ENCODE results near the gene SYT10. TPM values are rescaled to one million over a fixed set of nuclear protein-coding genes. Genes with fewer than 3 reads are reported as not detected.

Gene SYT10
- total RNA-seq, 3 donors from 2014 or later: 0.14 to 2.0 (median 0.34) TPM

GRCh38 chr12:33476058-33476457 lies 36.4 kb upstream of the SYT10 start:
- ATAC-seq (no peak), DNase-seq (no peak)
- Histone ChIP-seq H3K4me3 (no peak overlapping the region), H3K9me3 (no peaks in the 10 kb centered on the region), H3K4me1 (ENCODE audit: low read depth) (no peaks in the 10 kb centered on the region), H3K36me3 (ENCODE audit: low read depth) (no peaks in the 10 kb centered on the region)
- intact Hi-C loops (cut with DNase I, micrococcal nuclease): no loop called here
- no peak for TF ChIP-seq CTCF (IDR thresholded peaks at IDR 0.05)

- ATAC-seq (no peak), DNase-seq (no peak)
- no peaks in the 10 kb centered on the region for H3K4me1 ChIP-seq (ENCODE audit: low read depth)
- no peaks in the 10 kb centered on the region for H3K36me3 ChIP-seq (ENCODE audit: low read depth)
- no peak for TF ChIP-seq CTCF (IDR thresholded peaks at IDR 0.05)
- intact Hi-C loops (cut with DNase I, micrococcal nuclease): no loop called here
- no peaks in the 10 kb centered on the region for H3K9me3 ChIP-seq
- no peak overlapping the region for H3K4me3 ChIP-seq
Measured at GRCh38 chr12:33472299-33472698, 32.7 kb upstream of the SYT10 start.

- Histone ChIP-seq H3K9me3 (no peaks in the 10 kb centered on the region), H3K4me1 (ENCODE audit: low read depth) (no peaks in the 10 kb centered on the region), H3K36me3 (ENCODE audit: low read depth) (no peaks in the 10 kb centered on the region), H3K4me3 (no peak overlapping the region)
- TF ChIP-seq CTCF (IDR thresholded peaks at IDR 0.05): no peak
- no peak for DNase-seq
- intact Hi-C loops (cut with DNase I, micrococcal nuclease): no loop called here
- no peak for ATAC-seq
Measured at GRCh38 chr12:33455096-33455495, 15.5 kb upstream of the SYT10 start.

- H3K4me1 ChIP-seq (ENCODE audit: low read depth): no peaks in the 10 kb centered on the region
- no peak for TF ChIP-seq CTCF (IDR thresholded peaks at IDR 0.05)
- DNase-seq (no peak), ATAC-seq (no peak)
- no peak overlapping the region for H3K4me3 ChIP-seq
- no peaks in the 10 kb centered on the region for H3K36me3 ChIP-seq (ENCODE audit: low read depth)
- no peaks in the 10 kb centered on the region for H3K9me3 ChIP-seq
- intact Hi-C loops (cut with DNase I, micrococcal nuclease): no loop called here
Measured at GRCh38 chr12:33450480-33450879, 10.9 kb upstream of the SYT10 start.

GRCh38 chr12:33440477-33440876 lies 858 bp upstream of the SYT10 start:
- peaks cover 6% of the 10 kb centered on the region for H3K4me1 ChIP-seq (ENCODE audit: low read depth)
- intact Hi-C loops (cut with DNase I, micrococcal nuclease): no loop called here
- H3K9me3 ChIP-seq: no peaks in the 10 kb centered on the region
- ATAC-seq (no peak), DNase-seq (no peak)
- TF ChIP-seq CTCF (IDR thresholded peaks at IDR 0.05): no peak
- H3K4me3 ChIP-seq: no peak overlapping the region
- H3K36me3 ChIP-seq (ENCODE audit: low read depth): no peaks in the 10 kb centered on the region
